IMR-90 (cell line): ENCODE results near the gene STAC3. TPM values are rescaled to one million over a fixed set of nuclear protein-coding genes. Genes with fewer than 3 reads are reported as not detected.
A peak's percentile ranks its signal among the peaks of the same experiment; 100 is the strongest.

Source experiments
- ATAC-seq: fragments of 200-7000 bp; cut with Tn5 transposase; 2 replicates; pipeline ENCODE4 v1.9.1; 2020; ENCODE audit warnings: low read depth, mild to moderate bottlenecking, moderate library complexity
- BruUV-seq: library from RNA; stranded (reverse); fragments of 400-500 nt; replicated peaks from 2 replicates; lab custom pipeline; 2021; lab: Mats Ljungman, UMichigan
- CTCF ChIA-PET: fragments of 300-600 bp; formaldehyde crosslinking; extraction: SDS; loops from one replicate; lab custom pipeline; 2021; ENCODE audit warnings: antibody characterized with exemption; lab: Yijun Ruan, JAX
- POLR2A ChIA-PET: fragments of 300-600 bp; sonication (Branson Sonifier 250); formaldehyde crosslinking; loops from one replicate; lab custom pipeline; 2022; ENCODE audit warnings: antibody characterized with exemption; ENCODE audit not compliant: unreplicated experiment; lab: Charles Lee
- DNase-seq: peaks from one replicate; pipeline ENCODE4 v3.0.0; 2013
- H2AFZ ChIP-seq: replicated peaks from 2 replicates; pipeline ENCODE3; 2013; ENCODE audit warnings: low read length, mild to moderate bottlenecking; ENCODE audit not compliant: poor library complexity
- H2AK5ac ChIP-seq: 2 replicates; pipeline ENCODE4 v1.6.1; 2013; ENCODE audit warnings: low read depth, low read length, inconsistent platforms
- H2AK9ac ChIP-seq: replicated peaks from 2 replicates; pipeline ENCODE3; 2013; ENCODE audit warnings: mild to moderate bottlenecking, low read depth, low read length, moderate library complexity; ENCODE audit not compliant: poor library complexity
- H2BK120ac ChIP-seq: 2 replicates; pipeline ENCODE4 v1.6.1; 2013; ENCODE audit warnings: low read depth, low read length, inconsistent platforms
- H2BK15ac ChIP-seq: 3 replicates; pipeline ENCODE4 v1.6.1; 2013; ENCODE audit warnings: low read depth, low read length, inconsistent platforms
- H2BK20ac ChIP-seq: 2 replicates; pipeline ENCODE4 v1.6.1; 2013; ENCODE audit warnings: low read depth, mild to moderate bottlenecking, inconsistent platforms, low read length, moderate library complexity
- H2BK5ac ChIP-seq: 2 replicates; pipeline ENCODE4 v1.6.1; 2013; ENCODE audit warnings: mild to moderate bottlenecking, low read depth, low read length, inconsistent platforms; ENCODE audit not compliant: poor library complexity, severe bottlenecking
- H3K14ac ChIP-seq: replicated peaks from 2 replicates; pipeline ENCODE4 v1.6.1; 2013; ENCODE audit warnings: low read depth, low read length, inconsistent platforms
- H3K18ac ChIP-seq: 2 replicates; pipeline ENCODE4 v1.6.1; 2013; ENCODE audit warnings: low read depth, low read length, control low read depth
- H3K23ac ChIP-seq: 2 replicates; pipeline ENCODE4 v1.6.1; 2013; ENCODE audit warnings: low read depth, low read length, inconsistent platforms
- H3K27ac ChIP-seq: 2 replicates; pipeline ENCODE4 v1.5.1; 2013; ENCODE audit warnings: mild to moderate bottlenecking, control low read depth, low read length; ENCODE audit not compliant: insufficient read depth
- H3K27me3 ChIP-seq: 2 replicates; pipeline ENCODE4 v1.6.1; 2013; ENCODE audit warnings: low read length; ENCODE audit not compliant: control insufficient read depth, insufficient read depth
- H3K36me3 ChIP-seq: 2 replicates; pipeline ENCODE4 v1.6.1; 2013; ENCODE audit warnings: low read length, mixed read lengths; ENCODE audit not compliant: control insufficient read depth, insufficient read depth
- H3K4ac ChIP-seq: 2 replicates; pipeline ENCODE4 v1.6.1; 2013; ENCODE audit warnings: low read depth, low read length, inconsistent platforms
- H3K4me1 ChIP-seq: 2 replicates; pipeline ENCODE4 v1.6.1; 2013; ENCODE audit warnings: low read length, mixed read lengths; ENCODE audit not compliant: control insufficient read depth, insufficient read depth
- H3K4me2 ChIP-seq: 2 replicates; pipeline ENCODE4 v1.6.1; 2013; ENCODE audit warnings: low read depth, mild to moderate bottlenecking, control low read depth, low read length, moderate library complexity
- H3K4me3 ChIP-seq: 2 replicates; pipeline ENCODE4 v1.5.1; 2013; ENCODE audit warnings: low read depth, mild to moderate bottlenecking, control low read depth, low read length, moderate library complexity; ENCODE audit not compliant: insufficient read depth
- H3K56ac ChIP-seq: 2 replicates; pipeline ENCODE4 v1.6.1; 2013; ENCODE audit warnings: low read length, inconsistent platforms; ENCODE audit not compliant: insufficient read depth; ENCODE audit errors: extremely low read depth
- H3K79me1 ChIP-seq, 2 experiments: 2 replicates each; pipeline ENCODE4 v1.6.1; 2013; ENCODE audit warnings: low read length in 2 of 2, inconsistent platforms in 1 of 2, low read depth in 1 of 2
- H3K9ac ChIP-seq: 2 replicates; pipeline ENCODE4 v1.6.1; 2013; ENCODE audit warnings: low read depth, low read length, control low read depth
- H3K9me1 ChIP-seq: 2 replicates; pipeline ENCODE4 v1.6.1; 2013; ENCODE audit warnings: low read length, inconsistent platforms; ENCODE audit not compliant: insufficient read depth
- H3K9me3 ChIP-seq: 2 replicates; pipeline ENCODE4 v1.6.1; 2013; ENCODE audit warnings: low read length; ENCODE audit not compliant: control insufficient read depth, insufficient read depth
- H4K20me1 ChIP-seq: 2 replicates; pipeline ENCODE4 v1.6.1; 2013; ENCODE audit warnings: low read length, inconsistent platforms; ENCODE audit not compliant: insufficient read depth
- H4K5ac ChIP-seq: 2 replicates; pipeline ENCODE4 v1.6.1; 2013; ENCODE audit warnings: mild to moderate bottlenecking, low read depth, low read length, control low read depth
- H4K8ac ChIP-seq, 2 experiments: 2 replicates each; pipeline ENCODE4 v1.6.1; 2013; ENCODE audit warnings: low read depth in 2 of 2, low read length in 2 of 2, control low read depth in 1 of 2, inconsistent platforms in 1 of 2
- H4K91ac ChIP-seq: 2 replicates; pipeline ENCODE4 v1.6.1; 2013; ENCODE audit warnings: low read depth, low read length, inconsistent platforms; ENCODE audit not compliant: insufficient read depth
- CEBPB ChIP-seq: IDR thresholded peaks from 2 replicates; pipeline ENCODE4 v1.6.1; 2012; ENCODE audit warnings: low read depth, low read length, improper control_type of control experiment
- CHD1 ChIP-seq: IDR thresholded peaks from 2 replicates; pipeline ENCODE4 v1.6.1; 2012; ENCODE audit warnings: low read depth, low read length, improper control_type of control experiment
- CTCF ChIP-seq: conservative IDR thresholded peaks from 2 replicates; pipeline ENCODE4 v1.5.1; 2012; ENCODE audit warnings: mild to moderate bottlenecking, low read depth, low read length, improper control_type of control experiment
- FOS ChIP-seq: fragments of 150-350 bp; IDR thresholded peaks from 2 replicates; pipeline ENCODE4 v1.6.1; 2016; ENCODE audit warnings: low read depth, low read length
- NFE2L2 ChIP-seq: fragments of 150-350 bp; IDR thresholded peaks from 2 replicates; pipeline ENCODE4 v1.6.1; 2016; ENCODE audit warnings: low read depth, mild to moderate bottlenecking, low read length
- RFX5 ChIP-seq: IDR thresholded peaks from 2 replicates; pipeline ENCODE4 v1.8.0; 2012; ENCODE audit warnings: low read depth, mild to moderate bottlenecking, low read length, moderate library complexity
- SMC3 ChIP-seq: fragments of 150-350 bp; IDR thresholded peaks from 2 replicates; pipeline ENCODE4 v1.6.1; 2016; ENCODE audit warnings: low read depth, mild to moderate bottlenecking, antibody characterized with exemption, low read length, moderate library complexity
- WGBS, 2 experiments: methylation state at CpG; one replicate each; pipeline versions ENCODE4 v1.1.5 to v1.1.7; 2013; ENCODE audit warnings: missing lambda C conversion rate in 2 of 2; ENCODE audit not compliant: insufficient read length in 1 of 2; ENCODE audit errors: extremely low coverage in 2 of 2; 5-methylcytosine and 5-hydroxymethylcytosine counted together
- dilution Hi-C: fragments of 300-500 bp; cut with HindIII; formaldehyde crosslinking; loops from one replicate; pipeline ENCODE4 v1.14.3; 2018; ENCODE audit warnings: low sequenced_read_pairs; ENCODE audit not compliant: unreplicated experiment
- in situ Hi-C: fragments of 300-500 bp; cut with MboI; formaldehyde crosslinking; loops from 3 replicates; pipeline ENCODE4 v1.14.3; 2019; ENCODE audit warnings: low sequenced_read_pairs, inconsistent platforms, mixed read lengths
- intact Hi-C: fragments of 100-400 bp; cut with micrococcal nuclease; formaldehyde crosslinking; loops from 2 replicates; pipeline ENCODE4 v1.10.0; 2022
- polyA plus RNA-seq, 3 experiments: library from polyadenylated mRNA; depleted of rRNA; stranded (reverse); fragments of >200 nt; gene quantifications; 2 replicates each; pipeline ENCODE4 v1.2.3, GENCODE V29; 2012; ENCODE audit warnings: low replicate concordance in 1 of 3
- total RNA-seq: library from RNA; depleted of rRNA; stranded (reverse); fragments of >200 nt; gene quantifications from 2 replicates; pipeline ENCODE4 v1.2.3, GENCODE V29; 2012

Gene STAC3
- total and polyA plus RNA-seq, 2 of the 4 experiments (the other 2 are of a cell fraction), result 0.18 to 0.67 TPM

GRCh38 chr12:57203201-57203600 lies 47.8 kb downstream of the STAC3 start:
- intact Hi-C loops (no loop called here), in situ Hi-C loops (no loop called here), dilution Hi-C loops (no loop called here)
- H4K91ac ChIP-seq, result no peak overlapping the region
- H3K4me2 ChIP-seq, result no peak overlapping the region
- BruUV-seq, result no TSS peak
- peaks cover 96% of the 10 kb centered on the region for H3K36me3 ChIP-seq
- CTCF ChIA-PET, result no interaction called here
- H2BK5ac ChIP-seq, result no peak overlapping the region
- peak overlapping the region; percentile 43 for H2AFZ ChIP-seq
- H3K14ac ChIP-seq, result no peak overlapping the region
- no peak overlapping the region for H3K23ac ChIP-seq
- POLR2A ChIA-PET, result no interaction called here
- no peak overlapping the region for H2BK15ac ChIP-seq
- WGBS, 2 experiments, result 96% methylated on average over 25 of the region's 28 CpGs; no CpG with 5 or more reads in 1 of the 2 experiments
- H4K8ac ChIP-seq, result no peak overlapping the region
- ATAC-seq, result no peak
- no peak overlapping the region for H3K4ac ChIP-seq
- no peak overlapping the region for H3K27ac ChIP-seq
- H2BK20ac ChIP-seq, result no peak overlapping the region
- H3K4me1 ChIP-seq, result no peaks in the 10 kb centered on the region
- H2BK120ac ChIP-seq, result no peak overlapping the region
- TF ChIP-seq CTCF, result no peak
- no peak for TF ChIP-seq SMC3
- TF ChIP-seq NFE2L2, result no peak
- no peak for TF ChIP-seq FOS
- no peak for TF ChIP-seq CEBPB
- no peak for TF ChIP-seq CHD1
- TF ChIP-seq RFX5, result no peak
- H3K9me3 ChIP-seq, result no peaks in the 10 kb centered on the region
- H3K18ac ChIP-seq, result no peak overlapping the region
- H4K5ac ChIP-seq, result no peak overlapping the region
- H2AK5ac ChIP-seq, result no peak overlapping the region
- no peaks in the 10 kb centered on the region for H3K27me3 ChIP-seq
- H3K56ac ChIP-seq, result no peak overlapping the region
- H4K20me1 ChIP-seq, result peaks cover 8% of the 10 kb centered on the region
- no peak for DNase-seq
- peak overlapping the region; percentile 65 for H2AK9ac ChIP-seq
- no peak overlapping the region for H3K9ac ChIP-seq
- no peaks in the 10 kb centered on the region for H3K9me1 ChIP-seq
- H3K4me3 ChIP-seq, result no peak overlapping the region
- peaks cover 4 to 11% of the 10 kb centered on the region in 2 experiments; a peak in 2 of 4 replicates for H3K79me1 ChIP-seq
